CD1c-positive myeloid dendritic cell (primary cell): ENCODE results near the gene RMND1.
A peak's percentile ranks its signal among the peaks of the same experiment; 100 is the strongest.

ENCODE experiments used
- DNase-seq: peaks from one replicate; pipeline ENCODE4 v3.0.0-alpha.2; 2016; ENCODE audit errors: extremely low spot score

RMND1 gene

GRCh38 chr6:151417477-151417876 lies 34.4 kb downstream of the RMND1 start:
- DNase-seq = no peak

DNA sequence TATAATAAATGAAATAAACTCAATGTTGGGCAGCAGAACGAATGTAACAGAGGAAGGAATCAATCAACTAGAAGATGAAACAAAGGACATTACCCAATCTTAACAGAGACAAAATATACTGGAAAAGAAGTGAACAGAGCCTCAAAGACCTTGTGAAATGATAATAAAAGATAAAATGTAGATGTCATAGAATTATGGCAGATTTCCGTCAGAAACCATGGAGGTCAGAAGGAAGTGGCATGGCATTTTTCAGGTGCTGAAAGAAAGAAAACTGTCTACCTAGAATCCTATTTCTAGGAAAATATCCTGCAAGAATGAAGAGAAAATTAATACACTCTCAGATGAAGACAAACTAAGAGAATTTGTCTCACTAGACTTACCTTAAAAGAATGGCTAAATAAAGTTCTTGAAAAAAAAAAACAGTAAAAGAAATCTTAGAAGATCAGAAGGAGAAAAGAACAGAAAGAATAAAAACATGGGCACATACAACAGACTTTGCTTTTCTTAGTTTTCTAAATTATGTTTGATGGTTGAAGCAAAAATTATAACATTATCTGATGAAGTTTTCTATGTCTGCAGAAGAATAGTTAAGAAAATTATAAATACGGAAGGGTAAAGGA lies 37.2 kb downstream of the RMND1 start:
- DNase-seq = no peak

DNA sequence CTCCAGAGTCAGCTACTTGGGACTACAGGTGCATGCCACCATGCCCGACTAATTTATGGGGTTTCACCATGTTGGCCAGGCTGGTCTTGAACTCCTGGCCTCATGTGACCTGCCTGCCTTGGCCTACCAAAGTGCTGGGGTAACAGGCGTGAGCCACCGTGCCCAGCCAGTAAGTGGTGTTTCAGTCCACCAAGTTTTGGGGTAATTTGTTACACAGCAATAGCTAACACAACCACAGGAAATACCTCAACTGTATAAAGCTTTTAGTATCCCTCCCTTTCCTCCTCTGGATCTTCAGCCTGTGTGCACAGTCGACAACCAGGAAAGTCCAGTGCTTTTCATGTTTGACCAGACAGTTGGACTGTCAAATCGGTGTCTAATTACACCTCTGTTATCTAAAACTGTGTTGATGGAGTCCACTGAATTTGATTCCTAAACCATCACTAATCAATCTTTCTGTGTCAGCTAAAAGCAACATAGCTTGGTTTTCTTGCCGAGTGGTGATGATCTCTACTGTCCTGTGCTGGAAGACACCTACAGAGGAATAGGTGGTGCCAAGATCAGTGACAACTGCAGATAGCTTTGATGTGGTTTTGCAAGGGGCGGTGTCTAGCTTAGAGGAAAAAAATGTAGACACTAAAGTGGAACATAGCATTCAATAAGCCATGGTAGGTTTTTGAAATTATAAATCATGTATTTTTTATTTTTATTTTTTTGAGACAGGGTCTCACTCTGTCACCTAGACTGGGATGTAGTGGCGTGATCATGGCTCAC lies 38.4 kb downstream of the RMND1 start:
- peak; percentile 30 for DNase-seq

GRCh38 chr6:151412909-151413308 lies 39.0 kb downstream of the RMND1 start:
- DNase-seq = peak; percentile 69

- DNase-seq = no peak
Observed at GRCh38 chr6:151409679-151410078, 42.2 kb downstream of the RMND1 start.

- no peak for DNase-seq
Observed at GRCh38 chr6:151409260-151409659, 42.7 kb downstream of the RMND1 start.

GRCh38 chr6:151408858-151409257 lies 43.1 kb downstream of the RMND1 start:
- no peak for DNase-seq

DNA sequence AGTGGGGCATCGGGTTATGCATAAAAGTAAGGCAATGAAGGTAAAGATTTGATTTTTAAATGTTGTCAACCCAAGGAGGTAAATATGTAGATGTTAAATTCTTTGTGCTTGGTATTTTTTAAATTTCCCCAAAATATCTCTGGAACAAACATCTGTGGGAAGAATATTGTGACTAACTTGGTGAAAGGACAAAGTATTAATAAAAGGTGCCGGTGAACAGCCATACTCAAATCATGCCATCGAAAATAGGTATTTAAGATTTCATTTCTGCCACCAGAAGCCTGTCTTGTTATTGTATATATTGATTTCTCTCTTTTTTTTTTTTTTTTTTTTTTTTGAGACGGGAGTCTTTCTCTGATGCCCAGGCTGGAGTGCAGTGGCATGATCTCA lies 48.0 kb downstream of the RMND1 start:
- DNase-seq = no peak

DNA sequence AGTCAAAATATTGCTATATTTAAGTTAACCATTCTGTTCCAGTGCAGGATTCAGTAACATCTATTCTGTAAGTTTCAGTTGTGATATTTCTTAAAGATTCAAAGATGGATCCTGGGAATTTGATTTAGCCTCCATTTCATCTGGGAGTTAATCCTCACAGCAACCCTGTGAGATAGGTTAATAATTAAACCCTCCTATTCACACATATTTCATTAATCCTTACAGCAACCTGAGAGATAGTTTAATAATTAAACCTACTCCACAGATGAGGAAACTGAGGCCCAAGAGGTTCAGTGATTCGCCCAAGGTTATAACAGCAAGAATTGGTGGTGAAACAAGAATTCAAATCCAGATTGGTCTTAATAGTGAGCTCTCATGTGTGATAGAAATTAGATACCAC lies 49.7 kb downstream of the RMND1 start:
- DNase-seq = no peak

DNA sequence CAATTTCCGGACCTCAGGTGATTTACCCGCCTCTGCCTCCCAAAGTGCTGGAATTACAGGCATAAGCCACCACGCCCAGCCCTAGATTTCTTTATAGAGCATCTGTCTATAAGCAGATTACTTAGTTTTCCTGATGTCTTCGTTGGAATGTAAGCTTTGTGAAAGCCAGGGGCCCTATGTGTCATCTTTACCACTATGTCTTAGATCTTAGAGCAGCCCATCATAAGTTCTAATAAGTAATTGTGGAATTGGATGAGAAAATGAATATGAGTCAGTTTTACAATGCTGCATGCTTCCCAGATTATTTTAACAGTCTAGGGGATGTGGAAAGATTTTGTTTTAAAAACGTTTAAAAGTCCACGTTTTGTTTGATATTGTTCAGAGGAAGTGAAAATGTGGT lies 51.5 kb downstream of the RMND1 start:
- DNase-seq = peak; percentile 33

- no peak for DNase-seq
Observed at GRCh38 chr6:151399679-151400078, 52.2 kb downstream of the RMND1 start.

DNA sequence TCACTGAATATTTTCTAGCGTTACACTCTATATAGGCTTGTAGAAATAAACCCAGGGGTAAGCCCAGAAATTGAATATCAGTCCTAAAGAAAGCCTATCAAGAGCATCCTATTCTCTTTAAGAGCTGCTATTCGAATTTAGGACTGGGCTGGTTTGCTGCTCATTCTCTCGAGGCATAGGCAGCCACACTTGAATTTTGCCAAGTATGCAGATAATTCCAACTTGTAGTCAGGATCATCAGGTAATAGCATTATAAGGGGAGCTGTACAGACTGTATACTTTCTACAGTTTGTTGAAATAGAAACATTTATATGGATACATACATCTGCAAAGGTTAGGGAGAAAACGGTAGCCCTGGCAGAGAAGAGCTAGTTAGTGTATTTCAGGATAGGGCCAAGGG lies 58.5 kb downstream of the RMND1 start:
- no peak for DNase-seq

- DNase-seq = no peak
Observed at GRCh38 chr6:151392427-151392826, 59.5 kb downstream of the RMND1 start.

DNA sequence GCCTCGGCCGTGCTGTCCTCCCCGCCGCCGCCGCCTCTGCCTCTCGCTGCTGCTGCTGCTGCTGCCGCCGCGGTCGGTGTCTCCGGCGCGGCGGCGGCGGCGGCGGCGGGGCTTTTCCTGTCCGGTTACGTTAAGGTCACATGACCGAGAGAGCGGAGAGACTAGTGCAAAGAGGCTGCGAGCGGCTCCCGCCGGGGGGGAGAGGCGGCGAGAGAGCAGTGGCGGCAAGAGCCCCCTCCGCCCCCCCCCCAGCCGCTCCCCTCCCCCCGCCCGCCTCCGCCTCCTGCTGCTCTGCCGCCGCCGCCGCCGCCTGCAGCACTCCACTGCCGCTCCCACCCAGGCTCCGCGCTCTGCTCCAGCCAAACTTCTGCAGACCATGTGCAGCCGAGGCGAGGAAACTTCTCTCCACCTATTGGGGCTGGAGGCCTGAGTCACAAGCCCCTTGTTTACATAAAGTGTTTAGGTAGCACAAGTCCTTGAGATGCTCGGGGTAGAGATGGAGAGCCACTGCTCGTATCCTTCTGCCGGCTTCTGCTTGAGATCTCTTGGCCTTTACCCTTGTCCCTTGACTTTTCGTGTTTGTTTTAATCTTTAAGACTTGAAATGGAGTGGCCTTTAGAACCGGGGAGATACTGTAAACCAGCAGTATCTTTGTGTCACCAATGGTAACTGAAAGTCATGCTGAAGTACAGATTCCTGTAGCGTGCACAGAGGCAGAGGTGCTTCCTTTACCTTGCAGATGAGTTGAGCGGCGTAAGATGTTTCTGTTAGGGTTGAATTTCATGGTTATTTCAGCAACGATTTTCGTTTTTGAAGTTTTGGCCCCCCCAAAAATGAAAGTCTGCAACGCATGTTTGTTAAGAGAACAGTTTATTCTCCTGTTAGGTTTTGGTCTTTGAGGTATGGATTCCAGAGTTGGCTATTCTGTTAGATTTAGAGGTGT lies 60.2 kb downstream of the RMND1 start, which contains the start of gene ZBTB2:
Gene ZBTB2, minus strand, starts transcription at position 89 of the 943 bp plus-strand sequence. CDS start 17,922 bp downstream, outside the sequence.
- peak; percentile 70 for DNase-seq

- peak; percentile 77 for DNase-seq
Observed at GRCh38 chr6:151390851-151391470, 61.0 kb downstream of the RMND1 start.

GRCh38 chr6:151390276-151390850 lies 61.6 kb downstream of the RMND1 start:
- DNase-seq = peak; percentile 100

- peak; percentile 58 for DNase-seq
Observed at GRCh38 chr6:151389618-151390275, 62.2 kb downstream of the RMND1 start.

GRCh38 chr6:151388997-151389617 lies 62.8 kb downstream of the RMND1 start:
- DNase-seq = no peak

DNA sequence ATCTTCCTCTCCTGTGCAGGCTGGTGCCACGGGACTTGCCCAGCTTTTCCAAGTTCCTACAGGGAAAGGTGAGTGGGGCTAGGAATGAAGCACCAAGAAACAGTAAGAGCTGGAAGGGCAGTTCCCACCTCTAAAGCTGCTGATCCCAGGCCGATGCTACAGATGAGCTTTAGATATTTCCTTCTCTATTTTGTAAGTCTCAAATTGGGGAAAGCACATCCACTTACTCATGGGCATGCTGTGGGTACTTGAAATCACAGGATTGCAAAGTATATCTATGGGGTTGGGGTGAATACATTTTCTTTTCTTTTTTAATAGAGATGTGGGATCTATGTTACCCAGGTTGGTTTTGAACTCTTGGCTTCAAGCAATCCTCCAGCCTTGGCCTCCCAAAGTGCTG lies 63.7 kb downstream of the RMND1 start:
- no peak for DNase-seq

- DNase-seq = no peak
Observed at GRCh38 chr6:151387175-151387970, 64.6 kb downstream of the RMND1 start.
